ENCODE results near the gene CCDC89. TPM values are rescaled to one million over a fixed set of nuclear protein-coding genes. Genes with fewer than 3 reads are reported as not detected.
A peak's percentile ranks its signal among the peaks of the same experiment; 100 is the strongest.

The CCDC89 gene
- total and polyA plus RNA-seq, 8 donors: 0.25 to 10.4 (median 1.7) TPM

- H3K27ac ChIP-seq: peak overlapping the region; percentile 39 to 73 (median 59)
- 48 to 57% (median 53%) methylated on average over 7 of the region's 7 CpGs for WGBS, 5 donors
- DNase-seq: no peak
- intact Hi-C loops (cut with DNase I; ENCODE audit: low total_unique reads): no loop called here
- H3K9me3 ChIP-seq: no peaks in the 10 kb centered on the region
- peaks cover 0 to 4% (median 0%) of the 10 kb centered on the region in 4 donors for H3K36me3 ChIP-seq
- peaks cover 0 to 4% (median 0%) of the 10 kb centered on the region in 4 donors for H3K4me1 ChIP-seq
- peak overlapping the region; percentile 4 to 13 (median 12) for H3K4me3 ChIP-seq
- no peaks in the 10 kb centered on the region for H3K27me3 ChIP-seq
- TF ChIP-seq EP300 (IDR thresholded peaks at IDR 0.05) (no peak), POLR2AphosphoS5 (IDR thresholded peaks at IDR 0.05) (no peak), CTCF (IDR thresholded peaks at IDR 0.05) (no peak), POLR2A (IDR thresholded peaks at IDR 0.05) (no peak)
Observed at GRCh38 chr11:85718126-85718943, 32.3 kb upstream of the CCDC89 start.

DNA sequence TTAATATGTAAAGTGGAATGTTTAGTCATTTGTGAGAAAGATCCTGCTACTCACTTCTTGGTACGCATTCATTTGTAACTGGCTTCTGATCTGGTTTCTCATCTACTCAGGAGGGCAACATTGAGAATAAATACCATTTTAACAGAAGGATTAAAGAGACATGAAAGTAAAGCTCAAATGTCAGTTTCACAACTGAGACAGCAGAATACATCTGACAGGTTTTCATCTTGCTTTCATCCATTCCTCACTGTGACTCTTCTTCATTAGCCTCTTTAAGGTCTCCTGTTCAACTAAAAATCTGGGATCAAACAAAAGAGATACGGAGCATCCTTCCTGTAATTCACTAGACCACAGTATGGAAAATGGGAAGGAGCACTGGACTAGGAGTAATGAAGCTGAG is 31.4 kb upstream of the CCDC89 start:
- no peak for TF ChIP-seq EP300 (IDR thresholded peaks at IDR 0.05)
- no peak for TF ChIP-seq POLR2A (IDR thresholded peaks at IDR 0.05)
- TF ChIP-seq CTCF (IDR thresholded peaks at IDR 0.05): no peak
- peaks cover 0 to 4% (median 0%) of the 10 kb centered on the region in 4 donors for H3K4me1 ChIP-seq
- WGBS, 5 donors: 81 to 87% (median 84%) methylated on average over 2 of the region's 2 CpGs
- H3K27me3 ChIP-seq: no peaks in the 10 kb centered on the region
- DNase-seq: no peak
- no peaks in the 10 kb centered on the region for H3K9me3 ChIP-seq
- peaks cover 0 to 5% (median 0%) of the 10 kb centered on the region in 4 donors for H3K36me3 ChIP-seq
- no peak overlapping the region for H3K4me3 ChIP-seq
- H3K27ac ChIP-seq: peak overlapping the region in 2 of 5 donors; percentile 69 to 73
- intact Hi-C loops (cut with DNase I; ENCODE audit: low total_unique reads): no loop called here

DNA sequence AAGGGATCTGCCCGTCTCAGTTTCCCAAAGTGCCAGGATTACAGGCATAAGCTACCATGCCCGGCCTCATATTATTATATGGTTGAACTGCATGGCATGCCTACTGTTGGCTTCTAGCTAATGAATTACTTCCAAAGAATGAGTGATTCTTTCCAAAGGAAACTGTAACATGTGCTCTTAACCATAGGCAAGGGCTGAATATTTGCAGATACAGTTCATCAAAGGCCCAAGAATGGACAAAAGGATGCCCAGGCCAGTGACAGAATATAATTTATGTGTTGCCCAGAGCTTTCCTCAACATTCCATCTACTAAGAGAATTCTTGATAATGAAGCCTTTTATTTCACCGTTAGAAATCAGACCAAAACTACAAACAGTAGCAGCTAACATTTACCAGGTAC is 27.0 kb upstream of the CCDC89 start:
- Histone ChIP-seq H3K36me3 (peaks cover 0 to 5% (median 0%) of the 10 kb centered on the region in 4 donors), H3K9me3 (no peaks in the 10 kb centered on the region), H3K4me3 (no peak overlapping the region), H3K27ac (no peak overlapping the region), H3K27me3 (no peaks in the 10 kb centered on the region), H3K4me1 (peaks cover 0 to under 1% (median 0%) of the 10 kb centered on the region in 4 donors)
- intact Hi-C loops (cut with DNase I; ENCODE audit: low total_unique reads): no loop called here
- no peak for DNase-seq
- TF ChIP-seq POLR2A (IDR thresholded peaks at IDR 0.05) (no peak), POLR2AphosphoS5 (IDR thresholded peaks at IDR 0.05) (no peak), CTCF (IDR thresholded peaks at IDR 0.05) (no peak)
- WGBS, 5 donors: 89 to 94% (median 89%) methylated on average over 3 of the region's 3 CpGs

DNA sequence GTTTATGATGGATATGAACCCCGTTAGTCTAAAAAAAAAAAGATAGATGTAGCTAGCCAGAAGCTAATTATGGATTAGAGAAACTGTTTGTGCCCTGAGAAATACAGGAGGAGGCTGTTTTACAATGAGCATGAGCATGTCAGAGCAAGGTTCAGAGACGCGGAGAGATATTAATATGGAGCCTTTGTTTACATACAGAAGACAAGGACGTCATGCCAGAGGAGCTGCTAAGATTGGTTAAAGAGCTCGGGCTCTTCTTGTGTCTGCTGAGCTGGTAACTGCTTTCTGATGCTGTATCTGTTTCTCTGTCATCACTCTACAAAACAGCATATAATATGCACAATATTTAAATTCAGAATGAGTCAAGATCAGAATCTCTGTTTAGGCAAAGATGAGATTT is 24.9 kb upstream of the CCDC89 start:
- H3K27me3 ChIP-seq: no peaks in the 10 kb centered on the region
- H3K4me3 ChIP-seq: no peak overlapping the region
- no peaks in the 10 kb centered on the region for H3K9me3 ChIP-seq
- 45 to 68% (median 51%) methylated on average over 5 of the region's 5 CpGs for whole genome bisulfite sequencing, 5 donors
- no peak overlapping the region for H3K27ac ChIP-seq
- H3K36me3 ChIP-seq: peaks cover 0 to 5% (median 2%) of the 10 kb centered on the region in 4 donors
- intact Hi-C loops (cut with DNase I; ENCODE audit: low total_unique reads): no loop called here
- no peaks in the 10 kb centered on the region for H3K4me1 ChIP-seq
- no peak for TF ChIP-seq EP300 (IDR thresholded peaks at IDR 0.05)
- TF ChIP-seq POLR2AphosphoS5 (IDR thresholded peaks at IDR 0.05): no peak
- DNase-seq: peak in 1 of 2 donors; percentile 19

Data from stomach (tissue), 9 donors.